C4-2B (cell line): Measurements from ENCODE around the gene BRD4.

Source experiments
- ZFX ChIP-seq: fragments of 450-650 bp; IDR thresholded peaks from 2 replicates; pipeline ENCODE4 v1.6.1; 2017
- TF ChIP-seq, protein P1 (sequence below): fragments of 450-650 bp; conservative IDR thresholded peaks from 2 replicates; pipeline ENCODE4 v1.5.1; 2017; ENCODE audit warnings: mild to moderate bottlenecking

DNA sequence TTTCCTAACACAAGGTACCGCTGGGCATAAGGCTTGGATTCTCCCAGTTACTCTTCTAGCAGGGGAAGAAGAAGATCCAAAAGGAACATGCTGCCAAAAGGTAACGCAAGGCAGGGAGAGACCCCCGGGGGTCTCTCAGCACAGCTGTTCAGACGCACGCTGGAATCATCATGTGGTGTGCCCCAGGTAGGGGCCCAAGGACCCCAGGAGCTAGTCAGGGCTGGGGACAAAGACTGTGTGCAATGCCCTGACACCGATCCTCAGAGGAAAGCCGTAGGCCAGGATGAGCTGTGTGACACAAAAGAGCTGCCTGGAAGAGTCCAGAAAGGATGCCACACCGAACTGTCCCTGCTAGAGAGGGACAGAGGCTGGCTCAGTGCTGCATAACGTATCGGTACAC is 77.8 kb downstream of the BRD4 start:
- TF ChIP-seq, protein P1, sequence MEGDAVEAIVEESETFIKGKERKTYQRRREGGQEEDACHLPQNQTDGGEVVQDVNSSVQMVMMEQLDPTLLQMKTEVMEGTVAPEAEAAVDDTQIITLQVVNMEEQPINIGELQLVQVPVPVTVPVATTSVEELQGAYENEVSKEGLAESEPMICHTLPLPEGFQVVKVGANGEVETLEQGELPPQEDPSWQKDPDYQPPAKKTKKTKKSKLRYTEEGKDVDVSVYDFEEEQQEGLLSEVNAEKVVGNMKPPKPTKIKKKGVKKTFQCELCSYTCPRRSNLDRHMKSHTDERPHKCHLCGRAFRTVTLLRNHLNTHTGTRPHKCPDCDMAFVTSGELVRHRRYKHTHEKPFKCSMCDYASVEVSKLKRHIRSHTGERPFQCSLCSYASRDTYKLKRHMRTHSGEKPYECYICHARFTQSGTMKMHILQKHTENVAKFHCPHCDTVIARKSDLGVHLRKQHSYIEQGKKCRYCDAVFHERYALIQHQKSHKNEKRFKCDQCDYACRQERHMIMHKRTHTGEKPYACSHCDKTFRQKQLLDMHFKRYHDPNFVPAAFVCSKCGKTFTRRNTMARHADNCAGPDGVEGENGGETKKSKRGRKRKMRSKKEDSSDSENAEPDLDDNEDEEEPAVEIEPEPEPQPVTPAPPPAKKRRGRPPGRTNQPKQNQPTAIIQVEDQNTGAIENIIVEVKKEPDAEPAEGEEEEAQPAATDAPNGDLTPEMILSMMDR, result no peak
- TF ChIP-seq ZFX, result no peak
